HepG2 (cell line): ENCODE results near the gene WSB1.

Experiments
- KDM2A ChIP-seq: sonication (generic); formaldehyde crosslinking; IDR thresholded peaks from 2 replicates; pipeline ENCODE4 v1.4.0; 2020; ENCODE audit warnings: low read depth, missing genetic modification reagents, borderline replicate concordance
- RBM22 ChIP-seq: fragments of 200-400 bp; formaldehyde crosslinking; optimal IDR thresholded peaks from 2 replicates; pipeline ENCODE3; 2017; ENCODE audit warnings: mild to moderate bottlenecking, low read length, moderate library complexity
- TAF1 ChIP-seq: sonication (generic); formaldehyde crosslinking; IDR thresholded peaks from 2 replicates; pipeline ENCODE4 v1.4.0; 2020; ENCODE audit warnings: missing genetic modification reagents
- ZBTB1 ChIP-seq: sonication (generic); formaldehyde crosslinking; IDR thresholded peaks from 2 replicates; pipeline ENCODE4 v1.4.0; 2020; ENCODE audit warnings: missing genetic modification reagents, borderline replicate concordance
- TF ChIP-seq, protein P1 (sequence below): sonication (generic); formaldehyde crosslinking; IDR thresholded peaks from 2 replicates; pipeline ENCODE4 v1.5.0; 2020; ENCODE audit warnings: mild to moderate bottlenecking, missing genetic modification reagents, moderate library complexity
- TF ChIP-seq, protein P2 (sequence below): sonication (generic); formaldehyde crosslinking; conservative IDR thresholded peaks from 2 replicates; pipeline ENCODE4 v1.8.1; 2023; ENCODE audit warnings: missing genetic modification reagents

DNA sequence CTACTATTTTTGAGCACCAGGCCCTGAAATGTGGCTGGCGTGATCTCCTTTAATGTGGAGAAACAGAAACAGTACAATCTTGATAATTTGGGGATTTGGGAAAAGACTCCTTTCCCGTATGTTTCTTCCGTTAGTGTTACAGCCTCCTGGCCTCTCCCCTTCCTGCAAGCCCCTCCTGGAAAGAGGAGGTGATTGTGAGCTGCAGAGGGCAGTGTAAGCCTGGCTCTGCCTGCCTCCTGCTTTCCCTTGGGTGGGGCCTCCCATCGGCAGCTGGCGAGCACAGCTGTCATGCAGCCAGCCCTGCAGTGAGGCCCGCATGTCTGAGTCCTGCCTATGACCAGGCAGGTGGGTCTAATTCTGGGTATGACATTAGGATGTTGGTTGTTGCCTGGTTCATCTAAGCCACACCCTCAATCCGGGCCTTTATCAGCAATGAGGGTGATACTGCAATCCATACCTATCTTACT lies 48.7 kb upstream of the WSB1 start:
- TF ChIP-seq KDM2A = peak; percentile 88
- TF ChIP-seq ZBTB1 = no peak
- TF ChIP-seq, protein P1, sequence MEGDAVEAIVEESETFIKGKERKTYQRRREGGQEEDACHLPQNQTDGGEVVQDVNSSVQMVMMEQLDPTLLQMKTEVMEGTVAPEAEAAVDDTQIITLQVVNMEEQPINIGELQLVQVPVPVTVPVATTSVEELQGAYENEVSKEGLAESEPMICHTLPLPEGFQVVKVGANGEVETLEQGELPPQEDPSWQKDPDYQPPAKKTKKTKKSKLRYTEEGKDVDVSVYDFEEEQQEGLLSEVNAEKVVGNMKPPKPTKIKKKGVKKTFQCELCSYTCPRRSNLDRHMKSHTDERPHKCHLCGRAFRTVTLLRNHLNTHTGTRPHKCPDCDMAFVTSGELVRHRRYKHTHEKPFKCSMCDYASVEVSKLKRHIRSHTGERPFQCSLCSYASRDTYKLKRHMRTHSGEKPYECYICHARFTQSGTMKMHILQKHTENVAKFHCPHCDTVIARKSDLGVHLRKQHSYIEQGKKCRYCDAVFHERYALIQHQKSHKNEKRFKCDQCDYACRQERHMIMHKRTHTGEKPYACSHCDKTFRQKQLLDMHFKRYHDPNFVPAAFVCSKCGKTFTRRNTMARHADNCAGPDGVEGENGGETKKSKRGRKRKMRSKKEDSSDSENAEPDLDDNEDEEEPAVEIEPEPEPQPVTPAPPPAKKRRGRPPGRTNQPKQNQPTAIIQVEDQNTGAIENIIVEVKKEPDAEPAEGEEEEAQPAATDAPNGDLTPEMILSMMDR (CRISPR knock-in tag) = peak; percentile 97
- TF ChIP-seq, protein P2, sequence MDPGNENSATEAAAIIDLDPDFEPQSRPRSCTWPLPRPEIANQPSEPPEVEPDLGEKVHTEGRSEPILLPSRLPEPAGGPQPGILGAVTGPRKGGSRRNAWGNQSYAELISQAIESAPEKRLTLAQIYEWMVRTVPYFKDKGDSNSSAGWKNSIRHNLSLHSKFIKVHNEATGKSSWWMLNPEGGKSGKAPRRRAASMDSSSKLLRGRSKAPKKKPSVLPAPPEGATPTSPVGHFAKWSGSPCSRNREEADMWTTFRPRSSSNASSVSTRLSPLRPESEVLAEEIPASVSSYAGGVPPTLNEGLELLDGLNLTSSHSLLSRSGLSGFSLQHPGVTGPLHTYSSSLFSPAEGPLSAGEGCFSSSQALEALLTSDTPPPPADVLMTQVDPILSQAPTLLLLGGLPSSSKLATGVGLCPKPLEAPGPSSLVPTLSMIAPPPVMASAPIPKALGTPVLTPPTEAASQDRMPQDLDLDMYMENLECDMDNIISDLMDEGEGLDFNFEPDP = no peak
- no peak for TF ChIP-seq RBM22
- no peak for TF ChIP-seq TAF1 (CRISPR knock-in tag)
